ENCODE results near the gene SPEM3.
A peak's percentile ranks its signal among the peaks of the same experiment; 100 is the strongest.
"Not testable (repeated sequence)": the region's sequence is repeated elsewhere in the genome, so short reads cannot be mapped to it uniquely, and the experiment has no call there.

SPEM3 gene

GRCh38 chr17:7471729-7472128 lies 43.1 kb downstream of the SPEM3 start:
- no peak for DNase-seq (ENCODE audit: low spot score)

GRCh38 chr17:7474767-7475166 lies 46.1 kb downstream of the SPEM3 start:
- not testable (repeated sequence) for DNase-seq (ENCODE audit: low spot score)

- no peak for DNase-seq (ENCODE audit: low spot score)
Measured at GRCh38 chr17:7475764-7476422, 47.2 kb downstream of the SPEM3 start.

GRCh38 chr17:7476494-7476893 lies 47.8 kb downstream of the SPEM3 start:
- DNase-seq (ENCODE audit: low spot score), result no peak

GRCh38 chr17:7476951-7477350 lies 48.3 kb downstream of the SPEM3 start:
- DNase-seq (ENCODE audit: low spot score), result no peak

- DNase-seq (ENCODE audit: low spot score), result peak; percentile 28
Measured at GRCh38 chr17:7477392-7478275, 49.0 kb downstream of the SPEM3 start.

- peak; percentile 77 for DNase-seq (ENCODE audit: low spot score)
Measured at GRCh38 chr17:7478276-7479212, 49.9 kb downstream of the SPEM3 start.

- peak; percentile 80 for DNase-seq (ENCODE audit: low spot score)
Measured at GRCh38 chr17:7479213-7480088, 50.8 kb downstream of the SPEM3 start, which contains the start of gene ZBTB4. TSS of gene ZBTB4 (minus strand) at chr17:7479631. CDS start at chr17:7466801, 12,830 bp downstream.

- no peak for DNase-seq (ENCODE audit: low spot score)
Measured at GRCh38 chr17:7480089-7480384, 51.4 kb downstream of the SPEM3 start.

- not testable (repeated sequence) for DNase-seq (ENCODE audit: low spot score)
Measured at GRCh38 chr17:7481275-7481674, 52.6 kb downstream of the SPEM3 start, which contains the start of gene SLC35G6. TSS of gene SLC35G6 (plus strand) at chr17:7481446. CDS start at chr17:7481517, 71 bp downstream.

- not testable (repeated sequence) for DNase-seq (ENCODE audit: low spot score)
Measured at GRCh38 chr17:7481842-7482741, 53.4 kb downstream of the SPEM3 start.
